Activated naive CD8-positive, alpha-beta T cell treated with anti-CD3 and anti-CD28 coated beads, Interleukin-2, amount 10 ng/mL, durations not matched to agents 7 days and 5 days (primary cell): ENCODE results near the gene DAZ1. TPM values are rescaled to one million over a fixed set of nuclear protein-coding genes. Genes with fewer than 3 reads are reported as not detected.
"Not testable (repeated sequence)": the region's sequence is repeated elsewhere in the genome, so short reads cannot be mapped to it uniquely, and the experiment has no call there.

Experiments used
- ATAC-seq: fragments of 150-1000 bp; cut with Tn5 transposase; one replicate; pipeline ENCODE4 v1.10.0; 2021; ENCODE audit warnings: low read depth, moderate library complexity
- POLR2A ChIA-PET: fragments of 350-600 bp; sonication (Branson Sonifier 250); formaldehyde crosslinking; loops from one replicate; lab custom pipeline; 2021; ENCODE audit warnings: antibody characterized with exemption; lab: Charles Lee
- DNase-seq: peaks from one replicate; pipeline ENCODE4 v3.0.0; 2021
- H3K27ac Mint-ChIP-seq: one replicate; pipeline ENCODE4 v1.8.0; 2022; ENCODE audit warnings: mild to moderate bottlenecking, mixed read lengths
- H3K27me3 Mint-ChIP-seq: one replicate; pipeline ENCODE4 v1.8.0; 2022; ENCODE audit warnings: mild to moderate bottlenecking, moderate library complexity, mixed read lengths
- H3K36me3 Mint-ChIP-seq: one replicate; pipeline ENCODE4 v1.8.0; 2021; ENCODE audit warnings: mild to moderate bottlenecking, mixed read lengths
- H3K4me1 Mint-ChIP-seq: one replicate; pipeline ENCODE4 v1.8.0; 2021; ENCODE audit warnings: mixed read lengths
- H3K4me3 Mint-ChIP-seq: one replicate; pipeline ENCODE4 v1.8.0; 2022; ENCODE audit warnings: mild to moderate bottlenecking, moderate library complexity, mixed read lengths
- H3K9me3 Mint-ChIP-seq: one replicate; pipeline ENCODE4 v1.8.0; 2021; ENCODE audit warnings: mixed read lengths
- total RNA-seq, 2 experiments: library from RNA; stranded (reverse); gene quantifications; one replicate each; pipeline ENCODE4 v1.2.3, GENCODE V29; 2021

DAZ1 gene, protein sequence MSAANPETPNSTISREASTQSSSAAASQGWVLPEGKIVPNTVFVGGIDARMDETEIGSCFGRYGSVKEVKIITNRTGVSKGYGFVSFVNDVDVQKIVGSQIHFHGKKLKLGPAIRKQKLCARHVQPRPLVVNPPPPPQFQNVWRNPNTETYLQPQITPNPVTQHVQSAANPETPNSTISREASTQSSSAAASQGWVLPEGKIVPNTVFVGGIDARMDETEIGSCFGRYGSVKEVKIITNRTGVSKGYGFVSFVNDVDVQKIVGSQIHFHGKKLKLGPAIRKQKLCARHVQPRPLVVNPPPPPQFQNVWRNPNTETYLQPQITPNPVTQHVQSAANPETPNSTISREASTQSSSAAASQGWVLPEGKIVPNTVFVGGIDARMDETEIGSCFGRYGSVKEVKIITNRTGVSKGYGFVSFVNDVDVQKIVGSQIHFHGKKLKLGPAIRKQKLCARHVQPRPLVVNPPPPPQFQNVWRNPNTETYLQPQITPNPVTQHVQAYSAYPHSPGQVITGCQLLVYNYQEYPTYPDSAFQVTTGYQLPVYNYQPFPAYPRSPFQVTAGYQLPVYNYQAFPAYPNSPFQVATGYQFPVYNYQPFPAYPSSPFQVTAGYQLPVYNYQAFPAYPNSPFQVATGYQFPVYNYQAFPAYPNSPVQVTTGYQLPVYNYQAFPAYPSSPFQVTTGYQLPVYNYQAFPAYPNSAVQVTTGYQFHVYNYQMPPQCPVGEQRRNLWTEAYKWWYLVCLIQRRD
- total RNA-seq, result not detected

GRCh38 chrY:23198908-23199307, at the start of gene DAZ1:
Gene DAZ1 (minus strand): TSS chrY:23199008. CDS start chrY:23198800, 208 bp downstream.
- DNase-seq, H3K4me3 Mint-ChIP-seq, H3K4me1 Mint-ChIP-seq, H3K27me3 Mint-ChIP-seq, POLR2A ChIA-PET, ATAC-seq, H3K27ac Mint-ChIP-seq, H3K36me3 Mint-ChIP-seq, H3K9me3 Mint-ChIP-seq: not testable (repeated sequence)

DNA sequence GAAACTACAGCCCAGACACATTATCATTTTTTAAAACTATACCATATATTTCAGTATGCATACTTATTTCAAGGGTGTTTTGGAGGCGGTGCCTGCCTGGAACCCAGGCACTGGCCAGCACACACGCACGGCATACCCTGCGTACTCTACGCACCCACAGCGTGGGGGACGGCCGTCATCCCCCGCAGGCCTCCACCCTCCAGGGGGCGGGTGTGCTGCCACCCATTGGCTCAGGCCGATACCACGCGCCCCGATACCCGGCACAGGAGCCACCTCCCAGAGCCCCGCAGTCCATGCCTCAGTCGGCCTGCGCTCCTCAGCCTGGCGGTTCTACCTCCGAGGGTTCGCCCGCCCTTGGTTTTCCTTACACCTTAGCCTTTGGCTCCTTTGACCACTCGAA, 20.4 kb upstream of the DAZ1 start, which contains the start of gene DAZ2:
Gene DAZ2, plus strand, starts transcription at position 301 of the 400 bp plus-strand sequence. CDS start 208 bp downstream, outside the sequence.
- POLR2A ChIA-PET, H3K4me1 Mint-ChIP-seq, H3K27me3 Mint-ChIP-seq, DNase-seq, H3K27ac Mint-ChIP-seq, H3K4me3 Mint-ChIP-seq, ATAC-seq, H3K36me3 Mint-ChIP-seq, H3K9me3 Mint-ChIP-seq: not testable (repeated sequence)

DNA sequence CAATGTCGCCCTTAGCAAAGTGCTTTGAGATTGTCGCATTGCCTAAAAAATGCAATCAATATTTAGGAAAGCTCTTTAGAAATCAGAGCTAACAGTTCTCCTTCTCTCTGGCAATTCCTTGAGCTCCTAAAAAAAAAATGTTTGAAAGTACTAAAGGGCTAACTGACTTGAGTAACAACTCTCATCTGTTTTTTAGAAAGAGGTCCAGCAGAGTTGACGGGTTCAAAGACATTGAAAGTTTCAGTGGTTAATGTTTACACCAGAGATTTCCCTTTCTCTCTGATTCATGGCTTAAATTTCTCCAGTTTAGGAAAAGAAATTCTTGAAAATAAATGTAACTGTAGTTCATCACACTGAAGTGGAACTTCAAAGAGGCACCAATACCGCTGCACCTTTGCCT, 11.9 kb upstream of the DAZ1 start:
- H3K27ac Mint-ChIP-seq, H3K27me3 Mint-ChIP-seq, H3K36me3 Mint-ChIP-seq, H3K4me1 Mint-ChIP-seq, H3K4me3 Mint-ChIP-seq, DNase-seq, POLR2A ChIA-PET, H3K9me3 Mint-ChIP-seq, ATAC-seq: not testable (repeated sequence)

DNA sequence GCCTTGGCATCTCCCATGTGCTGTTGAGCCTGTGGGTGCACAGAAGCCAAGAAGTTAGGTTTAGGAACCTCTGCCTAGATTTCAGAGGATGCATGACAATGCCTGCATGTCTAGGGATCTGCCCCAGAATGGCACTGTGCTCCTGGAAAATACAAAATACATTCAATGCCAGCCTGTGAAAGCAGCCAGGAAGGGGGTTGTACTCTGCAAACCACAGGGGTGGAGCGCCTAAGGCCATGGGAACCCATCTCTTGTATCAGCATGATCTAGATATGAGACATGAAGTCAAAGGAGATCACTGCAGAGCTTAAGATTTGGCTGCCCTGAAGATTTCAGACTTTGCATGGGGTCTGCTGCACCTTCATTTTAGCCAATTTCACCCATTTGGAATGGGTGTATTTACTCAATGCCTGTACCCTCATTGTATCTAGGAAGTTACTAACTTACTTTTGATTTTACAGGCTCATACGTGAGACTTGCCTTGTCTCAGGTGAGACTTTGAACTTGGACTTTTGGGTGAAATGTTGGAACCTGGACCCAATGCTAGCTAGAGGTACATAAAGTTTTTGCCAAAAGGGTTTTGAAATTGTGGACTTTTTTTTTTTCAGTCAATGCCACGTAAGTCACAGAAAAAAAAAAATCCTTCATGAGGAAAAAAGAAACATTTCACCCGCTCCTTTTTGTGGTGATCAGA, 11.1 kb upstream of the DAZ1 start:
- H3K9me3 Mint-ChIP-seq, POLR2A ChIA-PET: not testable (repeated sequence)

GRCh38 chrY:23207455-23207854, 8.6 kb upstream of the DAZ1 start:
- H3K4me3 Mint-ChIP-seq, H3K27me3 Mint-ChIP-seq, H3K4me1 Mint-ChIP-seq, H3K27ac Mint-ChIP-seq, H3K9me3 Mint-ChIP-seq, ATAC-seq, H3K36me3 Mint-ChIP-seq, POLR2A ChIA-PET, DNase-seq: not testable (repeated sequence)

More for the DNA sequence above, 11.1 kb upstream of the DAZ1 start:
- H3K36me3 Mint-ChIP-seq, H3K4me1 Mint-ChIP-seq, H3K4me3 Mint-ChIP-seq, H3K27ac Mint-ChIP-seq, ATAC-seq, DNase-seq, H3K27me3 Mint-ChIP-seq: not testable (repeated sequence)

Other genes with a start within 250 kb of the DAZ1 start
- gene BPY2, start 214.7 kb downstream of the DAZ1 start, total RNA-seq, result not detected
- gene DAZ2, start 20.5 kb upstream of the DAZ1 start, total RNA-seq, result not detected